Tibial nerve (tissue), 3 donors: ENCODE measurements around the gene TENT4B.

Source experiments
- CTCF ChIP-seq, 5 experiments: fragments of 200-600 bp in 3 of 5; fragments of 450-650 bp in 2 of 5; sonication (generic) in 3 of 5; IDR thresholded peaks; one replicate each; pipeline ENCODE4 v1.5.1; 2016 to 2019; ENCODE audit warnings: antibody characterized with exemption in 5 of 5, mild to moderate bottlenecking in 3 of 5, moderate library complexity in 2 of 5
- POLR2A ChIP-seq, 2 donors: fragments of 450-650 bp; IDR thresholded peaks; one replicate each; pipeline ENCODE4 v1.6.1; 2017; ENCODE audit warnings: antibody characterized with exemption in 2 of 2, mild to moderate bottlenecking in 2 of 2, moderate library complexity in 2 of 2

DNA sequence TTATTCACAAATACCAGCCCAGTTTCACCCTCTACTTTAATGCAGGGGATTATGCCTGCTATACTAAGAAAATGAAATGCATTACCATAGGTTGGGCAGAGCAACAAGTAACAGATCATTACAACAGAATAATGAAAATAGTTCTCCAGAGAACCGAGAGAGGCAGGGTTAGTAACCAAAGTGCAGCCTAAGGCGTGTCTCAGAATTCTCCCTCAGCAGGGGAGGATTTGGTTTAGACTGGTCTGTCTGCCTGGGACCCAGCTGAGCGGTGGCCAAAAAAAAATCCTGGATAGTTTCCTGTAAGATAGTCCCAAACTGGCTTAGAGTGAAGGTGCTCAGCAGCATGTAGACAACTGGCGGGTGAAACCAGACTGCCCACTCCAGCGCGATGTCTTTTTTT, 82.5 kb downstream of the TENT4B start:
- TF ChIP-seq CTCF (IDR thresholded peaks at IDR 0.05) (no peak), POLR2A (IDR thresholded peaks at IDR 0.05) (no peak)
